Stimulated activated CD4-positive, alpha-beta T cell treated with anti-CD3 and anti-CD28 coated beads, TNF-alpha, amount 100 ng/mL, for 1 hour (primary cell): ENCODE measurements around the gene AGRP.

Source experiments
- DNase-seq, 3 donors: peaks; one replicate each; pipeline ENCODE4 v3.0.0-alpha.2; 2020; ENCODE audit warnings: low read depth in 3 of 3, low spot score in 1 of 3

AGRP gene

GRCh38 chr16:67445913-67446907, 37.1 kb downstream of the AGRP start:
- no peak for DNase-seq

- no peak for DNase-seq
Measured at GRCh38 chr16:67445441-67445912, 37.9 kb downstream of the AGRP start.

GRCh38 chr16:67445126-67445426, 38.3 kb downstream of the AGRP start:
- no peak for DNase-seq

GRCh38 chr16:67444259-67445125, 38.9 kb downstream of the AGRP start:
- no peak for DNase-seq

- no peak for DNase-seq
Measured at GRCh38 chr16:67443265-67443664, 40.1 kb downstream of the AGRP start.

- DNase-seq: no peak
Measured at GRCh38 chr16:67442581-67443255, 40.6 kb downstream of the AGRP start.

- no peak for DNase-seq
Measured at GRCh38 chr16:67441907-67442306, 41.4 kb downstream of the AGRP start.

- no peak for DNase-seq
Measured at GRCh38 chr16:67441271-67441753, 42.0 kb downstream of the AGRP start.

GRCh38 chr16:67438824-67439393, 44.4 kb downstream of the AGRP start:
- no peak for DNase-seq

- DNase-seq: no peak
Measured at GRCh38 chr16:67438098-67438791, 45.1 kb downstream of the AGRP start.

GRCh38 chr16:67437513-67437912, 45.8 kb downstream of the AGRP start:
- no peak for DNase-seq

- DNase-seq: no peak
Measured at GRCh38 chr16:67436640-67437193, 46.6 kb downstream of the AGRP start.

GRCh38 chr16:67435758-67436164, 47.6 kb downstream of the AGRP start:
- DNase-seq: no peak

- DNase-seq: no peak
Measured at GRCh38 chr16:67433131-67433719, 50.1 kb downstream of the AGRP start.
